GM23338 (cell line): ENCODE measurements around the gene TMEM117. TPM values are rescaled to one million over a fixed set of nuclear protein-coding genes. Genes with fewer than 3 reads are reported as not detected.

Experiments
- ATAC-seq: fragments of 200-7000 bp; cut with Tn5 transposase; 3 replicates; pipeline ENCODE4 v1.9.1; 2020
- DNase-seq: peaks from one replicate; pipeline ENCODE4 v3.0.0-alpha.2; 2015; ENCODE audit warnings: low spot score
- H2AFZ ChIP-seq: fragments of 200-600 bp; sonication (generic); 2 replicates; pipeline ENCODE4 v1.8.0; 2016; ENCODE audit warnings: antibody characterized with exemption, mild to moderate bottlenecking, moderate library complexity
- H3F3A ChIP-seq: fragments of 200-600 bp; sonication (generic); replicated peaks from 2 replicates; pipeline ENCODE4 v1.8.0; 2017; ENCODE audit warnings: antibody characterized with exemption, mixed run types, low read depth
- H3K27ac ChIP-seq: fragments of 200-600 bp; sonication (generic); 2 replicates; pipeline ENCODE4 v1.6.1; 2016; ENCODE audit warnings: low read depth
- H3K27me3 ChIP-seq: fragments of 200-600 bp; sonication (generic); 2 replicates; pipeline ENCODE4 v1.8.0; 2016; ENCODE audit warnings: mild to moderate bottlenecking, mixed run types, moderate library complexity; ENCODE audit not compliant: insufficient read depth
- H3K36me3 ChIP-seq: fragments of 200-600 bp; sonication (generic); 2 replicates; pipeline ENCODE4 v1.8.0; 2016; ENCODE audit warnings: mild to moderate bottlenecking; ENCODE audit not compliant: insufficient read depth
- H3K4me1 ChIP-seq: fragments of 200-600 bp; sonication (generic); 2 replicates; pipeline ENCODE4 v1.8.0; 2016; ENCODE audit warnings: mild to moderate bottlenecking, moderate library complexity; ENCODE audit not compliant: insufficient read depth
- H3K4me2 ChIP-seq: fragments of 200-600 bp; sonication (generic); 2 replicates; pipeline ENCODE4 v1.7.1; 2017; ENCODE audit warnings: mixed run types
- H3K4me3 ChIP-seq: fragments of 200-600 bp; sonication (generic); 2 replicates; pipeline ENCODE4 v1.6.1; 2016; ENCODE audit warnings: mixed run types
- H3K79me2 ChIP-seq: fragments of 200-600 bp; sonication (generic); replicated peaks from 2 replicates; pipeline ENCODE4 v1.8.0; 2017; ENCODE audit warnings: mild to moderate bottlenecking; ENCODE audit not compliant: insufficient read depth
- H3K9me2 ChIP-seq: fragments of 200-600 bp; sonication (generic); 2 replicates; pipeline ENCODE4 v1.8.0; 2017; ENCODE audit not compliant: insufficient read depth
- H4K20me1 ChIP-seq: fragments of 200-600 bp; sonication (generic); replicated peaks from 2 replicates; pipeline ENCODE4 v1.8.0; 2017; ENCODE audit warnings: mild to moderate bottlenecking; ENCODE audit not compliant: insufficient read depth
- H3K27ac Mint-ChIP-seq: 2 replicates; pipeline ENCODE4 v1.8.0; 2020; ENCODE audit warnings: inconsistent platforms, mild to moderate bottlenecking, moderate library complexity, mixed read lengths
- H3K27me3 Mint-ChIP-seq: 3 replicates; pipeline ENCODE4 v1.8.0; 2022; ENCODE audit warnings: low read depth, mild to moderate bottlenecking, moderate library complexity, mixed read lengths, inconsistent platforms; ENCODE audit not compliant: insufficient read depth, poor library complexity
- H3K36me3 Mint-ChIP-seq: 3 replicates; pipeline ENCODE4 v1.8.0; 2021; ENCODE audit warnings: low read depth, mild to moderate bottlenecking, inconsistent platforms, moderate library complexity, mixed read lengths
- H3K4me1 Mint-ChIP-seq: 3 replicates; pipeline ENCODE4 v1.8.0; 2020; ENCODE audit warnings: mild to moderate bottlenecking, inconsistent platforms, mixed read lengths
- H3K4me3 Mint-ChIP-seq: 3 replicates; pipeline ENCODE4 v1.8.0; 2021; ENCODE audit warnings: moderate library complexity, mild to moderate bottlenecking, inconsistent platforms, mixed read lengths
- H3K9me3 Mint-ChIP-seq: 3 replicates; pipeline ENCODE4 v1.8.0; 2020; ENCODE audit warnings: moderate library complexity, mild to moderate bottlenecking, inconsistent platforms, mixed read lengths
- CREB1 ChIP-seq: fragments of 250-450 bp; sonication (Bioruptor Pico); IDR thresholded peaks from 2 replicates; pipeline ENCODE4 v1.5.0; 2020; ENCODE audit warnings: low read depth, mild to moderate bottlenecking, moderate library complexity
- EZH2 ChIP-seq: fragments of 200-600 bp; sonication (generic); IDR thresholded peaks from one replicate; pipeline ENCODE4 v1.8.0; 2017; ENCODE audit warnings: antibody characterized with exemption, mild to moderate bottlenecking, low read depth; ENCODE audit not compliant: unreplicated experiment
- EZH2phosphoT487 ChIP-seq: fragments of 200-600 bp; sonication (generic); IDR thresholded peaks from one replicate; pipeline ENCODE4 v1.8.1; 2018; ENCODE audit warnings: antibody characterized with exemption; ENCODE audit not compliant: unreplicated experiment
- NANOG ChIP-seq: IDR thresholded peaks from 2 replicates; pipeline ENCODE4 v1.6.1; 2016; ENCODE audit warnings: antibody characterized with exemption, borderline replicate concordance
- POLR2AphosphoS5 ChIP-seq: IDR thresholded peaks from 2 replicates; pipeline ENCODE4 v1.6.1; 2016; ENCODE audit warnings: antibody characterized with exemption, low read depth
- STAT1 ChIP-seq: IDR thresholded peaks from one replicate; pipeline ENCODE4 v1.6.1; 2016; ENCODE audit warnings: antibody characterized with exemption; ENCODE audit not compliant: unreplicated experiment
- ZNF114 ChIP-seq: fragments of 250-450 bp; sonication (Bioruptor Pico); IDR thresholded peaks from 2 replicates; pipeline ENCODE4 v1.5.0; 2020; ENCODE audit warnings: mild to moderate bottlenecking, moderate library complexity
- ZNF331 ChIP-seq: fragments of 250-450 bp; sonication (Bioruptor Pico); IDR thresholded peaks from 2 replicates; pipeline ENCODE4 v1.5.0; 2020; ENCODE audit warnings: low read depth, mild to moderate bottlenecking, moderate library complexity
- polyA plus RNA-seq: library from polyadenylated mRNA; unstranded; fragments of >200 nt; fragmentation: Nextera tagmentation; extraction: Ambion mirVana; gene quantifications from 2 replicates; pipeline ENCODE4 v1.2.1, GENCODE V29; 2016
- total RNA-seq: library from RNA; depleted of rRNA; stranded (reverse); fragments of >200 nt; shearing (Covaris generic); gene quantifications from 2 replicates; pipeline ENCODE4 v1.2.3, GENCODE V29; 2014
- TF ChIP-seq, protein P1 (sequence below), 2 experiments: fragments of 200-600 bp in 1 of 2; sonication (generic) in 1 of 2; conservative IDR thresholded peaks; 2 replicates each; pipeline versions ENCODE4 v1.5.1 to v1.6.1; 2016 to 2017; ENCODE audit warnings: antibody characterized with exemption in 2 of 2, low read depth in 2 of 2, mild to moderate bottlenecking in 2 of 2, moderate library complexity in 1 of 2
- TF ChIP-seq, protein P2 (sequence below): fragments of 250-450 bp; sonication (Bioruptor Pico); IDR thresholded peaks from 2 replicates; pipeline ENCODE4 v1.5.0; 2020; ENCODE audit warnings: mild to moderate bottlenecking, moderate library complexity
- TF ChIP-seq, protein P3 (sequence below): IDR thresholded peaks from one replicate; pipeline ENCODE4 v1.6.1; 2018; ENCODE audit warnings: antibody characterized with exemption; ENCODE audit not compliant: unreplicated experiment
- TF ChIP-seq, protein P4 (sequence below): IDR thresholded peaks from 2 replicates; pipeline ENCODE4 v1.6.1; 2016; ENCODE audit warnings: antibody characterized with exemption

Gene TMEM117
- total and polyA plus RNA-seq, 2 experiments from 2014 or later = 0.94 to 1.6 TPM

DNA sequence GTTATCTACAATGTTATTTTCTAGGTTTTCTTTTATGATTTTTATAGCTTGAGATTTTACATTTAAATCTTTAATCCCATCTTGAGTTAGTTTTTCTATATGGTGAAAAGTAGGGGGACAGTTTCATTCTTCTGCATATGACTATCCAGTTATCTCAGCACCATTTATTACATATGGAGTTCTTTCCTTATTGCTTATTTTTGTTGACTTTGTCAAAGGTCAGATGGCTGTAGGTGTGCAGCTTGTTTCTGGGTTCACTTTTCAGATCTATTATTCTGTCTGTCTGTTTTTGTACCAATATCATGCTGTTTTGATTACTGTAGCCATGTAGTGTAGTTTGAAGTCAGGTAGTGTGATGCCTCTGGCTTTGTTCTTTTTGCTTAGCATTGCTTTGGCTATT lies 477.3 kb downstream of the TMEM117 start (continued):
- TF ChIP-seq, protein P1, sequence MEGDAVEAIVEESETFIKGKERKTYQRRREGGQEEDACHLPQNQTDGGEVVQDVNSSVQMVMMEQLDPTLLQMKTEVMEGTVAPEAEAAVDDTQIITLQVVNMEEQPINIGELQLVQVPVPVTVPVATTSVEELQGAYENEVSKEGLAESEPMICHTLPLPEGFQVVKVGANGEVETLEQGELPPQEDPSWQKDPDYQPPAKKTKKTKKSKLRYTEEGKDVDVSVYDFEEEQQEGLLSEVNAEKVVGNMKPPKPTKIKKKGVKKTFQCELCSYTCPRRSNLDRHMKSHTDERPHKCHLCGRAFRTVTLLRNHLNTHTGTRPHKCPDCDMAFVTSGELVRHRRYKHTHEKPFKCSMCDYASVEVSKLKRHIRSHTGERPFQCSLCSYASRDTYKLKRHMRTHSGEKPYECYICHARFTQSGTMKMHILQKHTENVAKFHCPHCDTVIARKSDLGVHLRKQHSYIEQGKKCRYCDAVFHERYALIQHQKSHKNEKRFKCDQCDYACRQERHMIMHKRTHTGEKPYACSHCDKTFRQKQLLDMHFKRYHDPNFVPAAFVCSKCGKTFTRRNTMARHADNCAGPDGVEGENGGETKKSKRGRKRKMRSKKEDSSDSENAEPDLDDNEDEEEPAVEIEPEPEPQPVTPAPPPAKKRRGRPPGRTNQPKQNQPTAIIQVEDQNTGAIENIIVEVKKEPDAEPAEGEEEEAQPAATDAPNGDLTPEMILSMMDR (conservative IDR thresholded peaks at IDR 0.05; ENCODE audit: low read depth in 2 of 2) = no peak

DNA sequence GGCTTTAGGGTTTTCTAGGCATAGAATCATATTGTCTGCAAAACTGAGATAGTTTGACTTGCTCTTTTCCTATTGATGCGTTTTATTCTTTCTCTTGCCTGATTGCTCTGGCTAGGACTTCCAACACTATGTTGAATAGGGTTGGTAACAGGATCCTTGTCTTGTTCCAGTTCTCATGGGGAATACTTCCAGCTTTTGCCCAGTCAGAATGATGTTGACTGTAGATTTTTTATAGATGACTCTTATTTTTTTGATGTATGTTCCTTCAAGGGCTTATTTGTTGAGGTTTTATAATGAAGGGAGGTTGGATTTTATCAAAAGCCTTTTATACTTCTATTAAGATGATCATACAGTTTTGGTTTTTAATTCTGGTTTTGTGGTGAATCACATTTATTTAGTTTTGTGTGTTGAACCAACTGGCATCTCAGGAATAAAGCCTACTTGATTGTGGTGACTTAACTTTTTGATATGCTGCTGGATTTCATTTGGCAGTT lies 478.2 kb downstream of the TMEM117 start:
- no peaks in the 10 kb centered on the region for H3K4me1 Mint-ChIP-seq
- H3K4me1 ChIP-seq = no peaks in the 10 kb centered on the region
- peaks cover 4% of the 10 kb centered on the region; the same call in 1 of the 3 replicates for H3K36me3 Mint-ChIP-seq
- H3F3A ChIP-seq = no peaks in the 10 kb centered on the region
- H4K20me1 ChIP-seq = no peaks in the 10 kb centered on the region
- no peak overlapping the region for H3K27ac Mint-ChIP-seq
- H3K36me3 ChIP-seq = peaks cover 5% of the 10 kb centered on the region; the same call in 1 of the 2 replicates
- no peak overlapping the region for H3K27ac ChIP-seq
- ATAC-seq = no peak
- no peaks in the 10 kb centered on the region for H3K27me3 Mint-ChIP-seq
- no peak overlapping the region for H3K4me3 Mint-ChIP-seq
- H3K9me3 Mint-ChIP-seq = peaks cover 12% of the 10 kb centered on the region; the same call in 2 of the 3 replicates
- H2AFZ ChIP-seq = no peak overlapping the region
- H3K79me2 ChIP-seq = no peaks in the 10 kb centered on the region
- H3K27me3 ChIP-seq = no peaks in the 10 kb centered on the region
- no peak overlapping the region for H3K4me2 ChIP-seq
- H3K9me2 ChIP-seq = peaks cover 5% of the 10 kb centered on the region; the same call in 1 of the 2 replicates
- no peak for DNase-seq
- no peak overlapping the region for H3K4me3 ChIP-seq
- TF ChIP-seq EZH2 (no peak), NANOG (no peak), ZNF114 (no peak), STAT1 (no peak), CREB1 (no peak), ZNF331 (CRISPR knock-in tag) (no peak), POLR2AphosphoS5 (no peak), EZH2phosphoT487 (no peak)
- TF ChIP-seq, protein P2, sequence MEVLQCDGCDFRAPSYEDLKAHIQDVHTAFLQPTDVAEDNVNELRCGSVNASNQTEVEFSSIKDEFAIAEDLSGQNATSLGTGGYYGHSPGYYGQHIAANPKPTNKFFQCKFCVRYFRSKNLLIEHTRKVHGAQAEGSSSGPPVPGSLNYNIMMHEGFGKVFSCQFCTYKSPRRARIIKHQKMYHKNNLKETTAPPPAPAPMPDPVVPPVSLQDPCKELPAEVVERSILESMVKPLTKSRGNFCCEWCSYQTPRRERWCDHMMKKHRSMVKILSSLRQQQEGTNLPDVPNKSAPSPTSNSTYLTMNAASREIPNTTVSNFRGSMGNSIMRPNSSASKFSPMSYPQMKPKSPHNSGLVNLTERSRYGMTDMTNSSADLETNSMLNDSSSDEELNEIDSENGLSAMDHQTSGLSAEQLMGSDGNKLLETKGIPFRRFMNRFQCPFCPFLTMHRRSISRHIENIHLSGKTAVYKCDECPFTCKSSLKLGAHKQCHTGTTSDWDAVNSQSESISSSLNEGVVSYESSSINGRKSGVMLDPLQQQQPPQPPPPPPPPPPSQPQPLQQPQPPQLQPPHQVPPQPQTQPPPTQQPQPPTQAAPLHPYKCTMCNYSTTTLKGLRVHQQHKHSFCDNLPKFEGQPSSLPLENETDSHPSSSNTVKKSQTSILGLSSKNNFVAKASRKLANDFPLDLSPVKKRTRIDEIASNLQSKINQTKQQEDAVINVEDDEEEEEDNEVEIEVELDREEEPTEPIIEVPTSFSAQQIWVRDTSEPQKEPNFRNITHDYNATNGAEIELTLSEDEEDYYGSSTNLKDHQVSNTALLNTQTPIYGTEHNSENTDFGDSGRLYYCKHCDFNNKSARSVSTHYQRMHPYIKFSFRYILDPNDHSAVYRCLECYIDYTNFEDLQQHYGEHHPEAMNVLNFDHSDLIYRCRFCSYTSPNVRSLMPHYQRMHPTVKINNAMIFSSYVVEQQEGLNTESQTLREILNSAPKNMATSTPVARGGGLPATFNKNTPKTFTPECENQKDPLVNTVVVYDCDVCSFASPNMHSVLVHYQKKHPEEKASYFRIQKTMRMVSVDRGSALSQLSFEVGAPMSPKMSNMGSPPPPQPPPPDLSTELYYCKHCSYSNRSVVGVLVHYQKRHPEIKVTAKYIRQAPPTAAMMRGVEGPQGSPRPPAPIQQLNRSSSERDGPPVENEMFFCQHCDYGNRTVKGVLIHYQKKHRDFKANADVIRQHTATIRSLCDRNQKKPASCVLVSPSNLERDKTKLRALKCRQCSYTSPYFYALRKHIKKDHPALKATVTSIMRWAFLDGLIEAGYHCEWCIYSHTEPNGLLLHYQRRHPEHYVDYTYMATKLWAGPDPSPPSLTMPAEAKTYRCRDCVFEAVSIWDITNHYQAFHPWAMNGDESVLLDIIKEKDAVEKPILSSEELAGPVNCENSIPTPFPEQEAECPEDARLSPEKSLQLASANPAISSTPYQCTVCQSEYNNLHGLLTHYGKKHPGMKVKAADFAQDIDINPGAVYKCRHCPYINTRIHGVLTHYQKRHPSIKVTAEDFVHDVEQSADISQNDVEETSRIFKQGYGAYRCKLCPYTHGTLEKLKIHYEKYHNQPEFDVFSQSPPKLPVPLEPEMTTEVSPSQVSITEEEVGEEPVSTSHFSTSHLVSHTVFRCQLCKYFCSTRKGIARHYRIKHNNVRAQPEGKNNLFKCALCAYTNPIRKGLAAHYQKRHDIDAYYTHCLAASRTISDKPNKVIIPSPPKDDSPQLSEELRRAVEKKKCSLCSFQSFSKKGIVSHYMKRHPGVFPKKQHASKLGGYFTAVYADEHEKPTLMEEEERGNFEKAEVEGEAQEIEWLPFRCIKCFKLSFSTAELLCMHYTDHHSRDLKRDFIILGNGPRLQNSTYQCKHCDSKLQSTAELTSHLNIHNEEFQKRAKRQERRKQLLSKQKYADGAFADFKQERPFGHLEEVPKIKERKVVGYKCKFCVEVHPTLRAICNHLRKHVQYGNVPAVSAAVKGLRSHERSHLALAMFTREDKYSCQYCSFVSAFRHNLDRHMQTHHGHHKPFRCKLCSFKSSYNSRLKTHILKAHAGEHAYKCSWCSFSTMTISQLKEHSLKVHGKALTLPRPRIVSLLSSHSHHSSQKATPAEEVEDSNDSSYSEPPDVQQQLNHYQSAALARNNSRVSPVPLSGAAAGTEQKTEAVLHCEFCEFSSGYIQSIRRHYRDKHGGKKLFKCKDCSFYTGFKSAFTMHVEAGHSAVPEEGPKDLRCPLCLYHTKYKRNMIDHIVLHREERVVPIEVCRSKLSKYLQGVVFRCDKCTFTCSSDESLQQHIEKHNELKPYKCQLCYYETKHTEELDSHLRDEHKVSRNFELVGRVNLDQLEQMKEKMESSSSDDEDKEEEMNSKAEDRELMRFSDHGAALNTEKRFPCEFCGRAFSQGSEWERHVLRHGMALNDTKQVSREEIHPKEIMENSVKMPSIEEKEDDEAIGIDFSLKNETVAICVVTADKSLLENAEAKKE (CRISPR knock-in tag) = no peak
- TF ChIP-seq, protein P3, sequence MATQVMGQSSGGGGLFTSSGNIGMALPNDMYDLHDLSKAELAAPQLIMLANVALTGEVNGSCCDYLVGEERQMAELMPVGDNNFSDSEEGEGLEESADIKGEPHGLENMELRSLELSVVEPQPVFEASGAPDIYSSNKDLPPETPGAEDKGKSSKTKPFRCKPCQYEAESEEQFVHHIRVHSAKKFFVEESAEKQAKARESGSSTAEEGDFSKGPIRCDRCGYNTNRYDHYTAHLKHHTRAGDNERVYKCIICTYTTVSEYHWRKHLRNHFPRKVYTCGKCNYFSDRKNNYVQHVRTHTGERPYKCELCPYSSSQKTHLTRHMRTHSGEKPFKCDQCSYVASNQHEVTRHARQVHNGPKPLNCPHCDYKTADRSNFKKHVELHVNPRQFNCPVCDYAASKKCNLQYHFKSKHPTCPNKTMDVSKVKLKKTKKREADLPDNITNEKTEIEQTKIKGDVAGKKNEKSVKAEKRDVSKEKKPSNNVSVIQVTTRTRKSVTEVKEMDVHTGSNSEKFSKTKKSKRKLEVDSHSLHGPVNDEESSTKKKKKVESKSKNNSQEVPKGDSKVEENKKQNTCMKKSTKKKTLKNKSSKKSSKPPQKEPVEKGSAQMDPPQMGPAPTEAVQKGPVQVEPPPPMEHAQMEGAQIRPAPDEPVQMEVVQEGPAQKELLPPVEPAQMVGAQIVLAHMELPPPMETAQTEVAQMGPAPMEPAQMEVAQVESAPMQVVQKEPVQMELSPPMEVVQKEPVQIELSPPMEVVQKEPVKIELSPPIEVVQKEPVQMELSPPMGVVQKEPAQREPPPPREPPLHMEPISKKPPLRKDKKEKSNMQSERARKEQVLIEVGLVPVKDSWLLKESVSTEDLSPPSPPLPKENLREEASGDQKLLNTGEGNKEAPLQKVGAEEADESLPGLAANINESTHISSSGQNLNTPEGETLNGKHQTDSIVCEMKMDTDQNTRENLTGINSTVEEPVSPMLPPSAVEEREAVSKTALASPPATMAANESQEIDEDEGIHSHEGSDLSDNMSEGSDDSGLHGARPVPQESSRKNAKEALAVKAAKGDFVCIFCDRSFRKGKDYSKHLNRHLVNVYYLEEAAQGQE = no peak
- TF ChIP-seq, protein P4, sequence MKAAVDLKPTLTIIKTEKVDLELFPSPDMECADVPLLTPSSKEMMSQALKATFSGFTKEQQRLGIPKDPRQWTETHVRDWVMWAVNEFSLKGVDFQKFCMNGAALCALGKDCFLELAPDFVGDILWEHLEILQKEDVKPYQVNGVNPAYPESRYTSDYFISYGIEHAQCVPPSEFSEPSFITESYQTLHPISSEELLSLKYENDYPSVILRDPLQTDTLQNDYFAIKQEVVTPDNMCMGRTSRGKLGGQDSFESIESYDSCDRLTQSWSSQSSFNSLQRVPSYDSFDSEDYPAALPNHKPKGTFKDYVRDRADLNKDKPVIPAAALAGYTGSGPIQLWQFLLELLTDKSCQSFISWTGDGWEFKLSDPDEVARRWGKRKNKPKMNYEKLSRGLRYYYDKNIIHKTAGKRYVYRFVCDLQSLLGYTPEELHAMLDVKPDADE = no peak
